ENCODE results near the gene GLI3. TPM values are rescaled to one million over a fixed set of nuclear protein-coding genes. Genes with fewer than 3 reads are reported as not detected.

GLI3 gene
- total and polyA plus RNA-seq, 2 of the 8 experiments (the other 6 are each of a cell fraction or from before 2014, with no cell fraction given): 8.0 to 31.1 TPM

GRCh38 chr7:41938371-41938770, 298.6 kb downstream of the GLI3 start:
- H2AFZ ChIP-seq (ENCODE audit: low read length): no peak overlapping the region
- H3K56ac ChIP-seq (replicated peaks; ENCODE audit: insufficient read length, low read depth, low read length): no peak overlapping the region
- H3K79me1 ChIP-seq (ENCODE audit: low read depth, low read length): no peaks in the 10 kb centered on the region
- H4K8ac ChIP-seq (ENCODE audit: extremely low read depth, insufficient read depth, low read length): no peak overlapping the region
- no peak overlapping the region for H2BK20ac ChIP-seq (ENCODE audit: low read length)
- H3K27me3 ChIP-seq (replicated peaks in 1 of 4; ENCODE audit: control insufficient read depth in 3 of 4, extremely low read depth in 1 of 4, insufficient read depth in 3 of 4, low read length in 3 of 4): peaks cover 0 to 4% (median 3%) of the 10 kb centered on the region in 4 experiments; a peak in 3 of 7 replicates
- H2BK120ac ChIP-seq (replicated peaks; ENCODE audit: low read depth, low read length): no peak overlapping the region
- no peak overlapping the region for H2BK12ac ChIP-seq (ENCODE audit: low read depth, low read length)
- H3K14ac ChIP-seq (ENCODE audit: insufficient read length): no peak overlapping the region
- no peaks in the 10 kb centered on the region for H3K9me3 ChIP-seq (ENCODE audit: insufficient read depth in 2 of 2, low read depth in 1 of 2, low read length in 1 of 2)
- WGBS, 2 experiments (ENCODE audit: extremely low coverage in 1 of 2, insufficient coverage in 1 of 2, insufficient read length in 1 of 2, insufficient replicate concordance in 2 of 2, low coverage in 1 of 2, low lambda C conversion rate in 2 of 2, missing lambda C conversion rate in 1 of 2): 93% methylated on average over 2 of the region's 2 CpGs; no CpG with 5 or more reads in 1 of the 2 experiments
- no peak overlapping the region for H4K5ac ChIP-seq (ENCODE audit: insufficient read length, low read depth, low read length)
- no peak overlapping the region for H2AK5ac ChIP-seq (ENCODE audit: low read depth, low read length)
- H4K91ac ChIP-seq (replicated peaks; ENCODE audit: insufficient read length, low read length): no peak overlapping the region
- H3K4me1 ChIP-seq (replicated peaks in 1 of 4; ENCODE audit: control insufficient read depth in 3 of 4, insufficient read depth in 4 of 4, low read length in 3 of 4): peaks cover 0 to 7% (median 5%) of the 10 kb centered on the region in 4 experiments; a peak in 3 of 7 replicates
- H3K23me2 ChIP-seq (ENCODE audit: low read depth, low read length): no peaks in the 10 kb centered on the region
- no peaks in the 10 kb centered on the region for H3K79me2 ChIP-seq (ENCODE audit: control insufficient read depth in 1 of 2, insufficient read depth in 2 of 2, low read length in 2 of 2)
- H3K4me2 ChIP-seq (ENCODE audit: insufficient read depth in 1 of 2, low read depth in 2 of 2, low read length in 2 of 2): no peak overlapping the region
- H2BK15ac ChIP-seq (ENCODE audit: low read length): no peak overlapping the region
- FAIRE-seq (no peak), DNase-seq (ENCODE audit: low read depth in 1 of 2, low spot score in 2 of 2) (no peak)
- no peak overlapping the region for H3K27ac ChIP-seq (ENCODE audit: low read depth, low read length)
- CTCF ChIA-PET (ENCODE audit: partially characterized antibody): interaction anchor here (0.6 to 9.2 kb wide), 8 partner anchors 8 to 1344 kb away, joined by 3 to 117 read pairs (median 3); no protein-coding TSS in a partner anchor
- H3K9ac ChIP-seq (replicated peaks in 1 of 4; ENCODE audit: extremely low read depth in 1 of 4, low read depth in 3 of 4, low read length in 3 of 4): no peak overlapping the region
- POLR2A ChIA-PET (ENCODE audit: partially characterized antibody): no interaction called here
- H4K20me1 ChIP-seq (replicated peaks in 1 of 2; ENCODE audit: control insufficient read depth in 1 of 2, insufficient read depth in 2 of 2, low read length in 2 of 2): no peaks in the 10 kb centered on the region
- H3K18ac ChIP-seq (ENCODE audit: extremely low read depth, low read length): no peak overlapping the region
- no peak overlapping the region for H3K4ac ChIP-seq (replicated peaks; ENCODE audit: insufficient read length, low read depth, low read length)
- H2BK5ac ChIP-seq (ENCODE audit: low read depth, low read length): no peak overlapping the region
- no peak overlapping the region for H3K23ac ChIP-seq (ENCODE audit: insufficient read length)
- H3K4me3 ChIP-seq (ENCODE audit: extremely low read depth in 1 of 4, insufficient read depth in 2 of 4, low read depth in 3 of 4, low read length in 4 of 4): no peak overlapping the region
- no peaks in the 10 kb centered on the region for H3K36me3 ChIP-seq (ENCODE audit: control insufficient read depth in 2 of 4, insufficient read depth in 4 of 4, low read length in 3 of 4)
- TF ChIP-seq NANOG (IDR thresholded peaks at IDR 0.05; ENCODE audit: insufficient read depth, low read depth, low read length, poor library complexity, severe bottlenecking) (no peak), HDAC6 (IDR thresholded peaks at IDR 0.05; ENCODE audit: low read depth, low read length) (no peak), RAD21 (IDR thresholded peaks at IDR 0.05 in 1 of 2, conservative IDR thresholded peaks at IDR 0.05 in 1 of 2; ENCODE audit: low read depth in 2 of 2, low read length in 2 of 2) (no peak), POLR2AphosphoS5 (IDR thresholded peaks at IDR 0.05; ENCODE audit: low read depth, low read length) (no peak), JUND (IDR thresholded peaks at IDR 0.05; ENCODE audit: low read length) (no peak), CTBP2 (IDR thresholded peaks at IDR 0.05; ENCODE audit: borderline replicate concordance, insufficient read depth, insufficient read length, low read length) (no peak), E2F6 (IDR thresholded peaks at IDR 0.05) (no peak), ZNF274 (IDR thresholded peaks at IDR 0.05; ENCODE audit: borderline replicate concordance, extremely low read depth, low read length) (no peak), TAF7 (optimal IDR thresholded peaks at IDR 0.05; ENCODE audit: borderline replicate concordance, low read depth, low read length) (no peak), CHD2 (IDR thresholded peaks at IDR 0.05; ENCODE audit: low read length) (no peak), TAF1 (IDR thresholded peaks at IDR 0.05; ENCODE audit: low read depth, low read length) (no peak), KDM4A (IDR thresholded peaks at IDR 0.05; ENCODE audit: low read depth, low read length, severe bottlenecking) (no peak)
